SK-N-SH treated with all-trans-retinoic acid at 6 μM for 48 hours (cell line): ENCODE measurements around the gene TMEM250.

Experiments used
- CSDC2 ChIP-seq: fragments of 250-450 bp; sonication (Bioruptor Pico); IDR thresholded peaks from 2 replicates; pipeline ENCODE4 v1.5.0; 2020; ENCODE audit warnings: mild to moderate bottlenecking, moderate library complexity
- GLIS3 ChIP-seq: fragments of 250-450 bp; sonication (Bioruptor Pico); IDR thresholded peaks from 2 replicates; pipeline ENCODE4 v1.5.0; 2020; ENCODE audit warnings: mild to moderate bottlenecking, moderate library complexity
- OSR1 ChIP-seq: fragments of 250-450 bp; sonication (Bioruptor Pico); IDR thresholded peaks from 2 replicates; pipeline ENCODE4 v1.8.0; 2022; ENCODE audit warnings: moderate library complexity, mild to moderate bottlenecking, inconsistent platforms
- RARB ChIP-seq: fragments of 250-450 bp; sonication (Bioruptor Pico); IDR thresholded peaks from 2 replicates; pipeline ENCODE4 v1.8.0; 2021; ENCODE audit warnings: mild to moderate bottlenecking, moderate library complexity
- TCF4 ChIP-seq: fragments of 250-450 bp; sonication (Bioruptor Pico); IDR thresholded peaks from 2 replicates; pipeline ENCODE4 v1.8.0; 2021; ENCODE audit warnings: mild to moderate bottlenecking, moderate library complexity, borderline replicate concordance
- TOX ChIP-seq: fragments of 250-450 bp; sonication (Bioruptor Pico); IDR thresholded peaks from 2 replicates; pipeline ENCODE4 v1.8.0; 2021; ENCODE audit warnings: mild to moderate bottlenecking, moderate library complexity, borderline replicate concordance
- ZFP3 ChIP-seq: fragments of 250-450 bp; sonication (Bioruptor Pico); IDR thresholded peaks from 2 replicates; pipeline ENCODE4 v1.5.0; 2020; ENCODE audit warnings: mild to moderate bottlenecking, moderate library complexity
- ZFP30 ChIP-seq: fragments of 450-650 bp; formaldehyde crosslinking; IDR thresholded peaks from 2 replicates; pipeline ENCODE4 v1.5.0; 2022; ENCODE audit warnings: mild to moderate bottlenecking, moderate library complexity
- ZNF70 ChIP-seq: fragments of 450-650 bp; formaldehyde crosslinking; IDR thresholded peaks from 2 replicates; pipeline ENCODE4 v1.5.0; 2020; ENCODE audit warnings: mild to moderate bottlenecking, moderate library complexity
- ZNF8 ChIP-seq: fragments of 450-650 bp; formaldehyde crosslinking; IDR thresholded peaks from 2 replicates; pipeline ENCODE4 v1.5.0; 2020; ENCODE audit warnings: mild to moderate bottlenecking, moderate library complexity
- TF ChIP-seq, protein P1 (sequence below): fragments of 250-450 bp; sonication (Bioruptor Pico); IDR thresholded peaks from 2 replicates; pipeline ENCODE4 v1.5.0; 2020; ENCODE audit warnings: mild to moderate bottlenecking, moderate library complexity
- TF ChIP-seq, protein P2 (sequence below): fragments of 250-450 bp; sonication (Bioruptor Pico); IDR thresholded peaks from 2 replicates; pipeline ENCODE4 v1.8.0; 2020; ENCODE audit warnings: mild to moderate bottlenecking, moderate library complexity, borderline replicate concordance
- TF ChIP-seq, protein P3 (sequence below): fragments of 250-450 bp; sonication (Bioruptor Pico); IDR thresholded peaks from 2 replicates; pipeline ENCODE4 v1.8.0; 2021; ENCODE audit warnings: low read depth, mild to moderate bottlenecking, moderate library complexity, borderline replicate concordance

DNA sequence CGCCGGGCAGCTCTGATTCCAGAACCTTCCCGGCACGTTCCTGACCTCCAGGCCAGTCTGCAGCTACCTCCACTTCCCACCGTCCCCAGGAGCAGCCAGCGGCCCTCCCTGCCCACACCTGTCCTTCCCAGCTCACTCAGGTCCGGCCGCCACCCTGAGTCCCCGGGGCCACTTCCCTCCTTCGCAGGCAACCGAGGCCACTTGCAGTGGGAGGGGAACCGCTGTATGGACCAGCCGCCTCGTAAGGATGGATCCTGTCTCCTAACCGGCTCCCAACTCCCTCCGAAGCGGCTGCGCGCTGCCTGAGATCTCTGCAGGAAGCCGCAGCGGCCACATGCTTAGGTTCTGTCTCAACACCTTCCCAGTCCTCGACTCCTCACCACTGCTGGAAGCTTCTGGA, 7.5 kb downstream of the TMEM250 start:
- TF ChIP-seq ZNF8 (CRISPR knock-in tag) (no peak), RARB (CRISPR knock-in tag) (no peak), OSR1 (CRISPR knock-in tag) (no peak), GLIS3 (CRISPR knock-in tag) (no peak), TCF4 (CRISPR knock-in tag) (no peak), CSDC2 (CRISPR knock-in tag) (no peak), TOX (CRISPR knock-in tag) (no peak), ZNF70 (CRISPR knock-in tag) (no peak), ZFP3 (CRISPR knock-in tag) (no peak), ZFP30 (CRISPR knock-in tag) (no peak)
- TF ChIP-seq, protein P1, sequence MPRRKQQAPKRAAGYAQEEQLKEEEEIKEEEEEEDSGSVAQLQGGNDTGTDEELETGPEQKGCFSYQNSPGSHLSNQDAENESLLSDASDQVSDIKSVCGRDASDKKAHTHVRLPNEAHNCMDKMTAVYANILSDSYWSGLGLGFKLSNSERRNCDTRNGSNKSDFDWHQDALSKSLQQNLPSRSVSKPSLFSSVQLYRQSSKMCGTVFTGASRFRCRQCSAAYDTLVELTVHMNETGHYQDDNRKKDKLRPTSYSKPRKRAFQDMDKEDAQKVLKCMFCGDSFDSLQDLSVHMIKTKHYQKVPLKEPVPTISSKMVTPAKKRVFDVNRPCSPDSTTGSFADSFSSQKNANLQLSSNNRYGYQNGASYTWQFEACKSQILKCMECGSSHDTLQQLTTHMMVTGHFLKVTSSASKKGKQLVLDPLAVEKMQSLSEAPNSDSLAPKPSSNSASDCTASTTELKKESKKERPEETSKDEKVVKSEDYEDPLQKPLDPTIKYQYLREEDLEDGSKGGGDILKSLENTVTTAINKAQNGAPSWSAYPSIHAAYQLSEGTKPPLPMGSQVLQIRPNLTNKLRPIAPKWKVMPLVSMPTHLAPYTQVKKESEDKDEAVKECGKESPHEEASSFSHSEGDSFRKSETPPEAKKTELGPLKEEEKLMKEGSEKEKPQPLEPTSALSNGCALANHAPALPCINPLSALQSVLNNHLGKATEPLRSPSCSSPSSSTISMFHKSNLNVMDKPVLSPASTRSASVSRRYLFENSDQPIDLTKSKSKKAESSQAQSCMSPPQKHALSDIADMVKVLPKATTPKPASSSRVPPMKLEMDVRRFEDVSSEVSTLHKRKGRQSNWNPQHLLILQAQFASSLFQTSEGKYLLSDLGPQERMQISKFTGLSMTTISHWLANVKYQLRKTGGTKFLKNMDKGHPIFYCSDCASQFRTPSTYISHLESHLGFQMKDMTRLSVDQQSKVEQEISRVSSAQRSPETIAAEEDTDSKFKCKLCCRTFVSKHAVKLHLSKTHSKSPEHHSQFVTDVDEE (CRISPR knock-in tag) = no peak
- TF ChIP-seq, protein P2, sequence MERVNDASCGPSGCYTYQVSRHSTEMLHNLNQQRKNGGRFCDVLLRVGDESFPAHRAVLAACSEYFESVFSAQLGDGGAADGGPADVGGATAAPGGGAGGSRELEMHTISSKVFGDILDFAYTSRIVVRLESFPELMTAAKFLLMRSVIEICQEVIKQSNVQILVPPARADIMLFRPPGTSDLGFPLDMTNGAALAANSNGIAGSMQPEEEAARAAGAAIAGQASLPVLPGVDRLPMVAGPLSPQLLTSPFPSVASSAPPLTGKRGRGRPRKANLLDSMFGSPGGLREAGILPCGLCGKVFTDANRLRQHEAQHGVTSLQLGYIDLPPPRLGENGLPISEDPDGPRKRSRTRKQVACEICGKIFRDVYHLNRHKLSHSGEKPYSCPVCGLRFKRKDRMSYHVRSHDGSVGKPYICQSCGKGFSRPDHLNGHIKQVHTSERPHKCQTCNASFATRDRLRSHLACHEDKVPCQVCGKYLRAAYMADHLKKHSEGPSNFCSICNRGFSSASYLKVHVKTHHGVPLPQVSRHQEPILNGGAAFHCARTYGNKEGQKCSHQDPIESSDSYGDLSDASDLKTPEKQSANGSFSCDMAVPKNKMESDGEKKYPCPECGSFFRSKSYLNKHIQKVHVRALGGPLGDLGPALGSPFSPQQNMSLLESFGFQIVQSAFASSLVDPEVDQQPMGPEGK (CRISPR knock-in tag) = no peak
- TF ChIP-seq, protein P3, sequence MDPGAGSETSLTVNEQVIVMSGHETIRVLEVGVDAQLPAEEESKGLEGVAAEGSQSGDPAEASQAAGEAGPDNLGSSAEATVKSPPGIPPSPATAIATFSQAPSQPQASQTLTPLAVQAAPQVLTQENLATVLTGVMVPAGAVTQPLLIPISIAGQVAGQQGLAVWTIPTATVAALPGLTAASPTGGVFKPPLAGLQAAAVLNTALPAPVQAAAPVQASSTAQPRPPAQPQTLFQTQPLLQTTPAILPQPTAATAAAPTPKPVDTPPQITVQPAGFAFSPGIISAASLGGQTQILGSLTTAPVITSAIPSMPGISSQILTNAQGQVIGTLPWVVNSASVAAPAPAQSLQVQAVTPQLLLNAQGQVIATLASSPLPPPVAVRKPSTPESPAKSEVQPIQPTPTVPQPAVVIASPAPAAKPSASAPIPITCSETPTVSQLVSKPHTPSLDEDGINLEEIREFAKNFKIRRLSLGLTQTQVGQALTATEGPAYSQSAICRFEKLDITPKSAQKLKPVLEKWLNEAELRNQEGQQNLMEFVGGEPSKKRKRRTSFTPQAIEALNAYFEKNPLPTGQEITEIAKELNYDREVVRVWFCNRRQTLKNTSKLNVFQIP (CRISPR knock-in tag) = no peak
